B cell (primary cell): ENCODE results near the gene TMEM273. TPM values are rescaled to one million over a fixed set of nuclear protein-coding genes. Genes with fewer than 3 reads are reported as not detected.

ENCODE experiments used
- ATAC-seq: fragments of 200-7000 bp; cut with Tn5 transposase; one replicate; pipeline ENCODE4 v1.10.0; 2021; ENCODE audit warnings: low read depth, mild to moderate bottlenecking, moderate number of reproducible peaks, moderate library complexity
- CTCF ChIA-PET: fragments of 350-600 bp; sonication (Branson Sonifier 250); formaldehyde crosslinking; loops from one replicate; lab custom pipeline; 2021; ENCODE audit warnings: antibody characterized with exemption, inconsistent platforms; lab: Charles Lee
- POLR2A ChIA-PET: fragments of 350-600 bp; sonication (Branson Sonifier 250); formaldehyde crosslinking; loops from one replicate; lab custom pipeline; 2021; ENCODE audit warnings: antibody characterized with exemption; lab: Charles Lee
- DNase-seq: peaks from one replicate; pipeline ENCODE4 v3.0.0; 2013
- H2AFZ ChIP-seq: 2 replicates; pipeline ENCODE4 v1.6.1; 2012; ENCODE audit warnings: mild to moderate bottlenecking, low read depth, low read length; ENCODE audit not compliant: insufficient read depth, poor library complexity, severe bottlenecking
- H3K27ac ChIP-seq, 2 donors: 1 replicate in 1 of 2; 2 replicates in 1 of 2; pipeline ENCODE4 v1.5.1; 2012 to 2013; ENCODE audit warnings: low read length in 2 of 2, mild to moderate bottlenecking in 2 of 2, moderate library complexity in 1 of 2
- H3K27me3 ChIP-seq, 4 experiments: fragments of 200-600 bp in 1 of 4; sonication (generic) in 1 of 4; replicated peaks in 1 of 4; 1 replicate in 2 of 4; 2 replicates in 2 of 4; pipeline versions ENCODE4 v1.6.1 to v1.7.0; 2013 to 2016; ENCODE audit warnings: low read length in 3 of 4, mild to moderate bottlenecking in 2 of 4, mixed read lengths in 1 of 4, moderate library complexity in 1 of 4; ENCODE audit not compliant: insufficient read depth in 4 of 4, control insufficient read depth in 3 of 4; ENCODE audit errors: control extremely low read depth in 1 of 4
- H3K36me3 ChIP-seq, 2 experiments: replicated peaks in 1 of 2; 1 replicate in 1 of 2; 2 replicates in 1 of 2; pipeline versions ENCODE4 v1.6.1 to v1.7.1; 2013; ENCODE audit warnings: low read length in 1 of 2; ENCODE audit not compliant: insufficient read depth in 2 of 2, control insufficient read depth in 1 of 2; ENCODE audit errors: control extremely low read depth in 1 of 2, extremely low read depth in 1 of 2
- H3K4me1 ChIP-seq, 2 donors: fragments of 200-600 bp in 1 of 2; sonication (generic) in 1 of 2; 1 replicate in 1 of 2; 2 replicates in 1 of 2; pipeline versions ENCODE4 v1.5.1 to v1.6.1; 2013 to 2017; ENCODE audit warnings: low read length in 2 of 2; ENCODE audit not compliant: control insufficient read depth in 2 of 2, insufficient read depth in 2 of 2
- H3K4me2 ChIP-seq: replicated peaks from 2 replicates; pipeline ENCODE3; 2012; ENCODE audit warnings: mild to moderate bottlenecking, low read depth, low read length; ENCODE audit not compliant: poor library complexity, severe bottlenecking
- H3K4me3 ChIP-seq, 5 experiments: fragments of 200-600 bp in 1 of 5; sonication (generic) in 1 of 5; 1 replicate in 3 of 5; 2 replicates in 2 of 5; pipeline versions ENCODE4 v1.5.1 to v1.7.0; 2011 to 2016; ENCODE audit warnings: low read length in 4 of 5, mild to moderate bottlenecking in 4 of 5, low read depth in 2 of 5, control low read depth in 1 of 5, moderate library complexity in 1 of 5; ENCODE audit not compliant: insufficient read depth in 1 of 5; ENCODE audit errors: control extremely low read depth in 1 of 5, extremely low read depth in 1 of 5
- H3K79me2 ChIP-seq: fragments of 200-600 bp; sonication (generic); one replicate; pipeline ENCODE4 v1.6.0; 2016; ENCODE audit warnings: low read length; ENCODE audit not compliant: control insufficient read depth, insufficient read depth
- H3K9ac ChIP-seq: fragments of 200-600 bp; sonication (generic); 2 replicates; pipeline ENCODE4 v1.6.1; 2017; ENCODE audit warnings: mild to moderate bottlenecking, low read length, moderate library complexity
- H3K9me3 ChIP-seq, 3 donors: one replicate each; pipeline versions ENCODE4 v1.6.1 to v1.7.1; 2013; ENCODE audit warnings: low read length in 2 of 3; ENCODE audit not compliant: control insufficient read depth in 2 of 3, insufficient read depth in 1 of 3; ENCODE audit errors: control extremely low read depth in 1 of 3
- H4K20me1 ChIP-seq: 2 replicates; pipeline ENCODE4 v1.6.0; 2012; ENCODE audit warnings: mild to moderate bottlenecking, low read length; ENCODE audit not compliant: insufficient read depth, control insufficient read depth, poor library complexity, severe bottlenecking
- H3K27ac Mint-ChIP-seq: one replicate; pipeline ENCODE4 v1.8.0; 2021; ENCODE audit warnings: mixed read lengths
- H3K27me3 Mint-ChIP-seq: one replicate; pipeline ENCODE4 v1.8.0; 2021; ENCODE audit warnings: mixed read lengths
- H3K4me1 Mint-ChIP-seq: one replicate; pipeline ENCODE4 v1.8.0; 2021; ENCODE audit warnings: mixed read lengths
- H3K4me3 Mint-ChIP-seq: one replicate; pipeline ENCODE4 v1.8.0; 2021; ENCODE audit warnings: mixed read lengths
- H3K9me3 Mint-ChIP-seq: one replicate; pipeline ENCODE4 v1.8.0; 2022; ENCODE audit warnings: mixed read lengths; ENCODE audit not compliant: insufficient read depth
- CTCF ChIP-seq: fragments of 200-600 bp; IDR thresholded peaks from one replicate; pipeline ENCODE4 v1.8.0; 2022; ENCODE audit warnings: antibody characterized with exemption, mild to moderate bottlenecking
- EZH2 ChIP-seq: IDR thresholded peaks from 2 replicates; pipeline ENCODE4 v1.6.1; 2012; ENCODE audit warnings: borderline replicate concordance, low read depth, mild to moderate bottlenecking, moderate library complexity, low read length; ENCODE audit not compliant: insufficient read depth, poor library complexity, severe bottlenecking
- WGBS: methylation state at CpG from one replicate; pipeline ENCODE4 v1.1.5; 2013; ENCODE audit warnings: missing lambda C conversion rate; ENCODE audit not compliant: insufficient coverage; 5-methylcytosine and 5-hydroxymethylcytosine counted together
- intact Hi-C: fragments of 100-400 bp; cut with micrococcal nuclease; formaldehyde crosslinking; loops from one replicate; pipeline ENCODE4 v1.10.0; 2022
- polyA plus RNA-seq: library from polyadenylated mRNA; depleted of rRNA; stranded (reverse); fragments of >200 nt; gene quantifications from 2 replicates; pipeline ENCODE4 v1.2.3, GENCODE V29; 2012
- total RNA-seq, 2 donors: library from RNA; stranded (reverse); fragments of 120-200 nt in 1 of 2; gene quantifications; 1 replicate in 1 of 2; 2 replicates in 1 of 2; pipeline versions ENCODE4 v1.2.3 to v1.2.4, GENCODE V29; 2013 to 2022

TMEM273 gene
- total and polyA plus RNA-seq, 2 donors (not counting 1 experiment from before 2014, with no cell fraction given): 36.0 to 36.4 TPM

- intact Hi-C loops: no loop called here
- no peaks in the 10 kb centered on the region for H3K36me3 ChIP-seq
- ChIA-PET POLR2A (interaction anchor here (0.6 kb wide), 1 partner anchor 17 kb away, joined by 3 read pairs; no protein-coding TSS in a partner anchor), CTCF (no interaction called here)
- peaks cover 0 to 5% (median 2%) of the 10 kb centered on the region in 4 experiments for H3K27me3 ChIP-seq
- H3K9ac ChIP-seq: no peak overlapping the region
- H3K79me2 ChIP-seq: no peaks in the 10 kb centered on the region
- Mint-ChIP-seq H3K27ac (no peak overlapping the region), H3K4me1 (peaks cover 8% of the 10 kb centered on the region), H3K4me3 (no peak overlapping the region), H3K27me3 (peaks cover 14% of the 10 kb centered on the region), H3K9me3 (no peaks in the 10 kb centered on the region)
- H3K4me2 ChIP-seq: no peak overlapping the region
- peaks cover 0 to 4% (median 0%) of the 10 kb centered on the region in 3 donors for H3K9me3 ChIP-seq
- no peak overlapping the region for H3K27ac ChIP-seq
- DNase-seq: no peak
- ATAC-seq: no peak
- H3K4me1 ChIP-seq: no peaks in the 10 kb centered on the region
- TF ChIP-seq EZH2: no peak
- TF ChIP-seq CTCF: no peak
- WGBS: 76% methylated on average over 8 of the region's 9 CpGs
- H2AFZ ChIP-seq: no peak overlapping the region
- H4K20me1 ChIP-seq: no peaks in the 10 kb centered on the region
- H3K4me3 ChIP-seq: no peak overlapping the region
These were observed 19.8 kb upstream of the TMEM273 start for GRCh38 chr10:49207936-49208487.

- Histone ChIP-seq H3K9me3 (peaks cover 0 to 4% (median 0%) of the 10 kb centered on the region in 3 donors), H3K4me3 (no peak overlapping the region), H3K4me1 (no peaks in the 10 kb centered on the region), H3K27me3 (peaks cover 0 to 5% (median 2%) of the 10 kb centered on the region in 4 experiments), H3K4me2 (no peak overlapping the region), H3K79me2 (no peaks in the 10 kb centered on the region), H4K20me1 (no peaks in the 10 kb centered on the region), H3K36me3 (no peaks in the 10 kb centered on the region), H3K9ac (no peak overlapping the region), H3K27ac (no peak overlapping the region), H2AFZ (no peak overlapping the region)
- DNase-seq (no peak), ATAC-seq (no peak)
- peaks cover 10% of the 10 kb centered on the region for H3K27me3 Mint-ChIP-seq
- no peaks in the 10 kb centered on the region for H3K9me3 Mint-ChIP-seq
- intact Hi-C loops: no loop called here
- H3K4me3 Mint-ChIP-seq: no peak overlapping the region
- ChIA-PET POLR2A (no interaction called here), CTCF (no interaction called here)
- 71% methylated on average over 1 of the region's 3 CpGs for WGBS
- TF ChIP-seq CTCF (no peak), EZH2 (no peak)
- H3K27ac Mint-ChIP-seq: no peak overlapping the region
- H3K4me1 Mint-ChIP-seq: peaks cover 3% of the 10 kb centered on the region
These were observed 18.9 kb upstream of the TMEM273 start for GRCh38 chr10:49207113-49207512.
